Nucleus accumbens (tissue), 56 donors: ENCODE measurements around the gene DMXL2.
"Not testable (repeated sequence)": the region's sequence is repeated elsewhere in the genome, so short reads cannot be mapped to it uniquely, and the experiment has no call there.

ENCODE experiments used
- DNase-seq, 56 donors: peaks; one replicate each; lab custom pipeline; 2025; lab: John Stamatoyannopoulos, UW

DMXL2 gene

GRCh38 chr15:51496246-51496645 is 126.3 kb downstream of the DMXL2 start:
- no peak for DNase-seq

GRCh38 chr15:51494411-51495314 is 127.9 kb downstream of the DMXL2 start:
- no peak for DNase-seq

GRCh38 chr15:51493892-51494291 is 128.7 kb downstream of the DMXL2 start:
- no peak for DNase-seq

GRCh38 chr15:51492528-51492927 is 130.0 kb downstream of the DMXL2 start:
- DNase-seq = no peak

GRCh38 chr15:51491941-51492340 is 130.6 kb downstream of the DMXL2 start:
- no peak for DNase-seq

GRCh38 chr15:51484781-51485180 is 137.8 kb downstream of the DMXL2 start:
- DNase-seq = no peak

- DNase-seq = no peak
These were observed 138.6 kb downstream of the DMXL2 start for GRCh38 chr15:51483985-51484384.

GRCh38 chr15:51483520-51483919 is 139.1 kb downstream of the DMXL2 start:
- DNase-seq = no peak

GRCh38 chr15:51475736-51476135 is 146.8 kb downstream of the DMXL2 start:
- DNase-seq = no peak

GRCh38 chr15:51470512-51470911 is 152.1 kb downstream of the DMXL2 start:
- DNase-seq = no peak

GRCh38 chr15:51460796-51461195 is 161.8 kb downstream of the DMXL2 start:
- DNase-seq = no peak

GRCh38 chr15:51450001-51450400 is 172.6 kb downstream of the DMXL2 start:
- no peak for DNase-seq

GRCh38 chr15:51448622-51449399 is 173.8 kb downstream of the DMXL2 start:
- DNase-seq = no peak

- no peak for DNase-seq
These were observed 174.5 kb downstream of the DMXL2 start for GRCh38 chr15:51447855-51448621.

- DNase-seq = not testable (repeated sequence)
These were observed 176.4 kb downstream of the DMXL2 start for GRCh38 chr15:51446029-51446744.

- no peak for DNase-seq
These were observed 177.8 kb downstream of the DMXL2 start for GRCh38 chr15:51444807-51445206.

- DNase-seq = no peak
These were observed 178.5 kb downstream of the DMXL2 start for GRCh38 chr15:51444112-51444511.

GRCh38 chr15:51443282-51443914 is 179.2 kb downstream of the DMXL2 start:
- DNase-seq = no peak

GRCh38 chr15:51438526-51438925 is 184.0 kb downstream of the DMXL2 start:
- DNase-seq = no peak
